ENCODE data around the gene MLLT10. TPM values are rescaled to one million over a fixed set of nuclear protein-coding genes. Genes with fewer than 3 reads are reported as not detected.

Gene MLLT10
- total RNA-seq, 1 experiment from 2014 or later: 72.3 TPM

- Histone ChIP-seq H4K91ac (ENCODE audit: insufficient read length, low read depth, low read length) (no peak overlapping the region), H3K4ac (ENCODE audit: low read depth, low read length) (no peak overlapping the region), H2BK20ac (ENCODE audit: low read depth, low read length, poor library complexity, severe bottlenecking) (no peak overlapping the region), H4K8ac (replicated peaks; ENCODE audit: insufficient read length, low read depth, low read length) (no peak overlapping the region), H3T11ph (ENCODE audit: low read length) (no peak overlapping the region), H2BK12ac (ENCODE audit: insufficient read length, low read depth, low read length) (no peak overlapping the region), H3K56ac (ENCODE audit: insufficient read length, low read depth, low read length) (no peak overlapping the region), H2AFZ (ENCODE audit: low read length) (no peak overlapping the region), H3K18ac (ENCODE audit: insufficient read length, low read depth, low read length) (no peak overlapping the region), H3K4me1 (ENCODE audit: insufficient read depth, low read length) (no peaks in the 10 kb centered on the region; the same call in 1 of the 2 replicates), H2BK5ac (ENCODE audit: insufficient read length, low read length) (no peak overlapping the region), H4K5ac (ENCODE audit: insufficient read length, low read depth, low read length) (no peak overlapping the region), H3K9ac (ENCODE audit: extremely low read depth, insufficient read length, low read length) (no peak overlapping the region), H3K14ac (ENCODE audit: insufficient read depth, low read length) (no peak overlapping the region), H3K4me2 (ENCODE audit: insufficient read depth, insufficient read length, low read length) (no peak overlapping the region), H3K79me2 (ENCODE audit: insufficient read depth, low read length) (no peaks in the 10 kb centered on the region), H3K79me1 (ENCODE audit: insufficient read depth, low read depth, low read length, poor library complexity, severe bottlenecking) (no peaks in the 10 kb centered on the region), H3K23ac (ENCODE audit: insufficient read length, low read depth, low read length) (no peak overlapping the region), H3K23me2 (ENCODE audit: insufficient read length, low read depth, low read length, poor library complexity, severe bottlenecking) (no peaks in the 10 kb centered on the region), H2BK120ac (ENCODE audit: low read depth, low read length, poor library complexity, severe bottlenecking) (no peak overlapping the region), H3K9me3 (ENCODE audit: control insufficient read depth, low read depth, low read length) (no peaks in the 10 kb centered on the region), H3K27me3 (ENCODE audit: insufficient read depth, low read length) (no peaks in the 10 kb centered on the region), H2BK15ac (ENCODE audit: low read depth, low read length) (no peak overlapping the region), H4K20me1 (ENCODE audit: control insufficient read depth, insufficient read depth, insufficient read length) (no peaks in the 10 kb centered on the region), H2AK5ac (ENCODE audit: insufficient read length, low read length) (no peak overlapping the region), H3K27ac (ENCODE audit: insufficient read length, low read depth, low read length) (no peak overlapping the region)
- WGBS (ENCODE audit: extremely low coverage, insufficient read length, low lambda C conversion rate): no CpG with 5 or more reads among the region's 3 CpGs
- Mint-ChIP-seq H3K27me3 (ENCODE audit: low read depth) (no peaks in the 10 kb centered on the region), H3K4me3 (no peak overlapping the region), H3K9me3 (no peaks in the 10 kb centered on the region), H3K4me1 (peaks cover 22% of the 10 kb centered on the region in 2 experiments), H3K36me3 (ENCODE audit: insufficient read depth in 1 of 3, low read depth in 3 of 3) (peaks cover 3 to 34% (median 16%) of the 10 kb centered on the region in 3 experiments; a peak in 6 of 7 replicates), H3K27ac (peak overlapping the region; percentile 72 to 95 (median 76); a peak in 6 of 7 replicates)
- no peak for DNase-seq
- TF ChIP-seq CTCF (conservative IDR thresholded peaks at IDR 0.05): no peak
Measured at GRCh38 chr10:21720090-21720489, 186.1 kb downstream of the MLLT10 start.
